Endothelial cell of umbilical vein (primary cell): ENCODE results near the gene DCAF6. TPM values are rescaled to one million over a fixed set of nuclear protein-coding genes. Genes with fewer than 3 reads are reported as not detected.

Source experiments
- BruUV-seq: library from RNA; stranded (reverse); fragments of 400-500 nt; replicated peaks from 2 replicates; lab custom pipeline; 2021; lab: Mats Ljungman, UMichigan
- CTCF ChIA-PET: fragments of 300-600, 350-600 bp; sonication (Branson Sonifier 250); formaldehyde crosslinking; loops from one replicate; lab custom pipeline; 2021; ENCODE audit warnings: antibody characterized with exemption, inconsistent platforms; lab: Charles Lee
- POLR2A ChIA-PET: fragments of 300-600, 350-600 bp; sonication (Branson Sonifier 250); formaldehyde crosslinking; loops from one replicate; lab custom pipeline; 2021; ENCODE audit warnings: antibody characterized with exemption, inconsistent platforms; lab: Charles Lee
- DNase-seq: peaks from one replicate; pipeline ENCODE4 v3.0.0-alpha.2; 2011; ENCODE audit warnings: low read depth, low spot score
- FAIRE-seq: peaks from 2 replicates; lab custom pipeline; 2011; peaks lifted over from hg19 to GRCh38; lab: Jason Lieb, UNC
- H2AFZ ChIP-seq: 2 replicates; pipeline ENCODE4 v1.6.0; 2012; ENCODE audit warnings: low read depth, low read length, control low read depth, inconsistent platforms
- H3K27ac ChIP-seq: 2 replicates; pipeline ENCODE4 v1.5.1; 2011; ENCODE audit warnings: low read depth, mild to moderate bottlenecking, control low read depth, low read length, moderate library complexity; ENCODE audit not compliant: insufficient read depth
- H3K27me3 ChIP-seq, 2 experiments: 2 replicates each; pipeline versions ENCODE4 v1.6.0 to v1.6.1; 2011; ENCODE audit warnings: low read length in 2 of 2, mixed read lengths in 1 of 2; ENCODE audit not compliant: control insufficient read depth in 2 of 2, insufficient read depth in 2 of 2
- H3K36me3 ChIP-seq, 2 experiments: 2 replicates in 1 of 2; 3 replicates in 1 of 2; pipeline ENCODE4 v1.5.1; 2011; ENCODE audit warnings: low read length in 2 of 2, mild to moderate bottlenecking in 1 of 2, moderate library complexity in 1 of 2; ENCODE audit not compliant: control insufficient read depth in 2 of 2, insufficient read depth in 2 of 2; ENCODE audit errors: extremely low read depth in 1 of 2
- H3K4me1 ChIP-seq: 3 replicates; pipeline ENCODE4 v1.5.1; 2011; ENCODE audit warnings: mild to moderate bottlenecking, low read length; ENCODE audit not compliant: control insufficient read depth, insufficient read depth; ENCODE audit errors: extremely low read depth
- H3K4me2 ChIP-seq: 2 replicates; pipeline ENCODE4 v1.6.1; 2011; ENCODE audit warnings: low read length, control low read depth, mixed read lengths; ENCODE audit not compliant: insufficient read depth
- H3K4me3 ChIP-seq, 3 experiments: fragments of 200-600 bp in 1 of 3; sonication (generic), shearing (Covaris generic) in 1 of 3; replicated peaks in 1 of 3; 2 replicates each; pipeline ENCODE4 v1.5.1; 2011 to 2016; ENCODE audit warnings: control low read depth in 3 of 3, low read length in 3 of 3, mild to moderate bottlenecking in 2 of 3, inconsistent platforms in 1 of 3, low read depth in 1 of 3, moderate library complexity in 1 of 3; ENCODE audit not compliant: insufficient read depth in 1 of 3
- H3K79me2 ChIP-seq: 2 replicates; pipeline ENCODE4 v1.6.0; 2012; ENCODE audit warnings: low read length, inconsistent platforms; ENCODE audit not compliant: control insufficient read depth, insufficient read depth
- H3K9ac ChIP-seq: replicated peaks from 2 replicates; pipeline ENCODE3; 2011; ENCODE audit warnings: low read length, control low read depth; ENCODE audit not compliant: insufficient read depth; ENCODE audit errors: extremely low read depth
- H3K9me1 ChIP-seq: replicated peaks from 3 replicates; pipeline ENCODE4 v1.6.0; 2011; ENCODE audit warnings: mild to moderate bottlenecking, low read length; ENCODE audit not compliant: control insufficient read depth, insufficient read depth; ENCODE audit errors: extremely low read depth
- H3K9me3 ChIP-seq: replicated peaks from 2 replicates; pipeline ENCODE4 v1.5.1; 2012; ENCODE audit warnings: low read length, inconsistent platforms; ENCODE audit not compliant: control insufficient read depth, insufficient read depth
- H4K20me1 ChIP-seq: replicated peaks from 2 replicates; pipeline ENCODE3; 2011; ENCODE audit warnings: mild to moderate bottlenecking, low read length; ENCODE audit not compliant: control insufficient read depth, insufficient read depth; ENCODE audit errors: extremely low read depth
- EZH2 ChIP-seq: IDR thresholded peaks from 2 replicates; pipeline ENCODE4 v1.6.1; 2012; ENCODE audit warnings: borderline replicate concordance, low read depth, mild to moderate bottlenecking, moderate library complexity, low read length, inconsistent platforms; ENCODE audit not compliant: severe bottlenecking
- FOS ChIP-seq: IDR thresholded peaks from 2 replicates; pipeline ENCODE4 v1.6.1; 2011; ENCODE audit warnings: mild to moderate bottlenecking, low read length, moderate library complexity, borderline replicate concordance; ENCODE audit not compliant: insufficient read depth
- GATA2 ChIP-seq: IDR thresholded peaks from 2 replicates; pipeline ENCODE4 v1.7.0; 2011; ENCODE audit warnings: low read depth, mild to moderate bottlenecking, moderate library complexity, mixed read lengths, low read length; ENCODE audit not compliant: insufficient read length, insufficient read depth
- JUN ChIP-seq: IDR thresholded peaks from 2 replicates; pipeline ENCODE4 v1.6.1; 2011; ENCODE audit warnings: borderline replicate concordance, low read depth; ENCODE audit not compliant: insufficient read length, insufficient read depth
- MYC ChIP-seq: IDR thresholded peaks from one replicate; pipeline ENCODE4 v1.6.1; 2011; ENCODE audit warnings: mild to moderate bottlenecking, low read depth, low read length
- POLR2A ChIP-seq: IDR thresholded peaks from 2 replicates; pipeline ENCODE4 v1.6.1; 2012; ENCODE audit warnings: low read depth, mild to moderate bottlenecking, control low read depth, low read length
- POLR2AphosphoS5 ChIP-seq: IDR thresholded peaks from 2 replicates; pipeline ENCODE4 v1.6.1; 2012; ENCODE audit warnings: low read depth, mild to moderate bottlenecking, control low read depth, low read length, moderate library complexity; ENCODE audit not compliant: insufficient read depth
- dilution Hi-C: fragments of 300-500 bp; cut with MboI; formaldehyde crosslinking; loops from one replicate; pipeline ENCODE4 v1.15.0; 2019; ENCODE audit warnings: low sequenced_read_pairs; ENCODE audit not compliant: extremely low pct_ligation_motif_present
- intact Hi-C: fragments of 100-400 bp; cut with micrococcal nuclease; formaldehyde crosslinking; loops from one replicate; pipeline ENCODE4 v1.10.0; 2022
- polyA plus RNA-seq, 4 experiments: library from polyadenylated mRNA; depleted of rRNA in 3 of 4; stranded (reverse) in 3 of 4; unstranded in 1 of 4; fragments of >200 nt; gene quantifications; 2 replicates each; pipeline versions ENCODE4 v1.2.1 to v1.2.3, GENCODE V29; 2011 to 2012; ENCODE audit warnings: missing spikeins in 1 of 4
- total RNA-seq: library from RNA; stranded (reverse); gene quantifications from 2 replicates; pipeline ENCODE4 v1.2.3, GENCODE V29; 2021
- TF ChIP-seq, protein P1 (sequence below): IDR thresholded peaks from 2 replicates; pipeline ENCODE4 v1.6.1; 2011; ENCODE audit not compliant: insufficient read depth, insufficient read length
- TF ChIP-seq, protein P2 (sequence below), 2 donors: IDR thresholded peaks; 1 replicate in 1 of 2; 2 replicates in 1 of 2; pipeline ENCODE4 v1.5.1; 2011; ENCODE audit warnings: low read length in 2 of 2, mild to moderate bottlenecking in 2 of 2, moderate library complexity in 2 of 2, control low read depth in 1 of 2, inconsistent platforms in 1 of 2, low read depth in 1 of 2; ENCODE audit not compliant: insufficient read depth in 1 of 2; ENCODE audit errors: extremely low read depth in 1 of 2

DCAF6 gene
- total and polyA plus RNA-seq, 2 donors (not counting 3 experiments of a cell fraction or from before 2014, with no cell fraction given), result 28.6 to 39.4 TPM

DNA sequence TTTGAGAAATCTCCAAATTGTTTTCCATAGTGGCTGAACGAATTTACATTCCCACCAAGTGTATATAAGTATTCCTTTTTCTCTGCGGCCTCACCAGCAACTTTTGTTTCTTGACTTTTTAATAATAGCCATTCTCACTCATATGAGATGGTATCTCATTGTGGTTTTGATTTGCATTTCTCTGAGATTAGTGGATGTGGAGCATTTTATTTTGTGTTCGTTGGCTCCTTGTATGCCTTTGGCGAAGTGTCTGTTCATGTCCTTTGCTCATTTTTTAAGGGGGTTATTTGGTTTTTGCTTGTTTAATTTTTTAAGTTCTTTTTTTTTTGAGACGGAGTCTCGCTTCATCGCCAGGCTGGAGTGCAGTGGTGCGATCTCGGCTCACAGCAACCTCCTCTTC lies 45.5 kb downstream of the DCAF6 start:
- Histone ChIP-seq H3K9me3 (no peaks in the 10 kb centered on the region), H3K36me3 (no peaks in the 10 kb centered on the region), H3K9ac (no peak overlapping the region), H3K79me2 (no peaks in the 10 kb centered on the region), H3K9me1 (no peaks in the 10 kb centered on the region), H4K20me1 (peaks cover 6% of the 10 kb centered on the region), H2AFZ (no peak overlapping the region), H3K27me3 (no peaks in the 10 kb centered on the region), H3K4me2 (no peak overlapping the region), H3K4me1 (no peaks in the 10 kb centered on the region), H3K27ac (no peak overlapping the region), H3K4me3 (no peak overlapping the region)
- dilution Hi-C loops, result no loop called here
- no peak for DNase-seq
- no peak for TF ChIP-seq JUN
- no peak for TF ChIP-seq EZH2
- TF ChIP-seq FOS, result no peak
- TF ChIP-seq POLR2AphosphoS5, result no peak
- TF ChIP-seq, protein P1, sequence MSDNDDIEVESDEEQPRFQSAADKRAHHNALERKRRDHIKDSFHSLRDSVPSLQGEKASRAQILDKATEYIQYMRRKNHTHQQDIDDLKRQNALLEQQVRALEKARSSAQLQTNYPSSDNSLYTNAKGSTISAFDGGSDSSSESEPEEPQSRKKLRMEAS, result no peak
- TF ChIP-seq, protein P2, sequence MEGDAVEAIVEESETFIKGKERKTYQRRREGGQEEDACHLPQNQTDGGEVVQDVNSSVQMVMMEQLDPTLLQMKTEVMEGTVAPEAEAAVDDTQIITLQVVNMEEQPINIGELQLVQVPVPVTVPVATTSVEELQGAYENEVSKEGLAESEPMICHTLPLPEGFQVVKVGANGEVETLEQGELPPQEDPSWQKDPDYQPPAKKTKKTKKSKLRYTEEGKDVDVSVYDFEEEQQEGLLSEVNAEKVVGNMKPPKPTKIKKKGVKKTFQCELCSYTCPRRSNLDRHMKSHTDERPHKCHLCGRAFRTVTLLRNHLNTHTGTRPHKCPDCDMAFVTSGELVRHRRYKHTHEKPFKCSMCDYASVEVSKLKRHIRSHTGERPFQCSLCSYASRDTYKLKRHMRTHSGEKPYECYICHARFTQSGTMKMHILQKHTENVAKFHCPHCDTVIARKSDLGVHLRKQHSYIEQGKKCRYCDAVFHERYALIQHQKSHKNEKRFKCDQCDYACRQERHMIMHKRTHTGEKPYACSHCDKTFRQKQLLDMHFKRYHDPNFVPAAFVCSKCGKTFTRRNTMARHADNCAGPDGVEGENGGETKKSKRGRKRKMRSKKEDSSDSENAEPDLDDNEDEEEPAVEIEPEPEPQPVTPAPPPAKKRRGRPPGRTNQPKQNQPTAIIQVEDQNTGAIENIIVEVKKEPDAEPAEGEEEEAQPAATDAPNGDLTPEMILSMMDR (IDR thresholded peaks at IDR 0.05; ENCODE audit: extremely low read depth in 1 of 2, insufficient read depth in 1 of 2, low read depth in 1 of 2, low read length in 2 of 2), result no peak
- TF ChIP-seq MYC, result no peak
- TF ChIP-seq POLR2A, result no peak
- TF ChIP-seq GATA2, result no peak
- CTCF ChIA-PET, result no interaction called here
- intact Hi-C loops, result no loop called here
- BruUV-seq, result no TSS peak
- POLR2A ChIA-PET, result no interaction called here
- FAIRE-seq, result no peak
